H9 (cell line): ENCODE results near the gene C19orf73. TPM values are rescaled to one million over a fixed set of nuclear protein-coding genes. Genes with fewer than 3 reads are reported as not detected.

Experiments used
- DNase-seq: peaks from one replicate; pipeline ENCODE4 v3.0.0-alpha.2; 2017
- H2AFZ ChIP-seq: one replicate; pipeline ENCODE4 v1.6.1; 2013; ENCODE audit warnings: mild to moderate bottlenecking, low read length, control low read depth, moderate library complexity
- H2AK5ac ChIP-seq: 2 replicates; pipeline ENCODE4 v1.6.1; 2013; ENCODE audit warnings: low read length, control low read depth, mixed read lengths; ENCODE audit not compliant: insufficient read length
- H2BK120ac ChIP-seq: one replicate; pipeline ENCODE4 v1.6.1; 2013; ENCODE audit warnings: low read depth, mild to moderate bottlenecking, low read length, control low read depth, inconsistent platforms; ENCODE audit not compliant: poor library complexity, severe bottlenecking
- H2BK12ac ChIP-seq: 2 replicates; pipeline ENCODE4 v1.6.1; 2013; ENCODE audit warnings: low read length, control low read depth, mixed read lengths, low read depth; ENCODE audit not compliant: insufficient read length
- H2BK15ac ChIP-seq: 2 replicates; pipeline ENCODE4 v1.6.1; 2013; ENCODE audit warnings: low read depth, low read length, control low read depth
- H2BK20ac ChIP-seq: one replicate; pipeline ENCODE4 v1.6.1; 2013; ENCODE audit warnings: low read depth, mild to moderate bottlenecking, low read length, control low read depth, inconsistent platforms; ENCODE audit not compliant: poor library complexity, severe bottlenecking
- H2BK5ac ChIP-seq: 2 replicates; pipeline ENCODE4 v1.6.1; 2013; ENCODE audit warnings: low read length, control low read depth, mixed read lengths; ENCODE audit not compliant: insufficient read length
- H3K14ac ChIP-seq: 2 replicates; pipeline ENCODE4 v1.6.1; 2013; ENCODE audit warnings: low read length, control low read depth; ENCODE audit not compliant: insufficient read depth
- H3K18ac ChIP-seq: 2 replicates; pipeline ENCODE4 v1.6.1; 2013; ENCODE audit warnings: low read depth, mild to moderate bottlenecking, mixed read lengths, low read length, control low read depth; ENCODE audit not compliant: insufficient read length
- H3K23ac ChIP-seq: 2 replicates; pipeline ENCODE4 v1.6.1; 2013; ENCODE audit warnings: low read length, control low read depth, mixed read lengths, low read depth; ENCODE audit not compliant: insufficient read length
- H3K23me2 ChIP-seq: 2 replicates; pipeline ENCODE4 v1.6.1; 2013; ENCODE audit warnings: low read depth, mild to moderate bottlenecking, mixed read lengths, low read length, control low read depth; ENCODE audit not compliant: insufficient read length, poor library complexity, severe bottlenecking
- H3K27ac ChIP-seq: 2 replicates; pipeline ENCODE4 v1.5.1; 2013; ENCODE audit warnings: low read length, control low read depth, mixed read lengths, low read depth; ENCODE audit not compliant: insufficient read length
- H3K27me3 ChIP-seq: 2 replicates; pipeline ENCODE4 v1.6.1; 2013; ENCODE audit warnings: low read length, control low read depth, inconsistent platforms; ENCODE audit not compliant: insufficient read depth
- H3K4ac ChIP-seq: 2 replicates; pipeline ENCODE4 v1.6.1; 2013; ENCODE audit warnings: low read depth, mild to moderate bottlenecking, control low read depth, inconsistent platforms, low read length, moderate library complexity
- H3K4me1 ChIP-seq: 2 replicates; pipeline ENCODE4 v1.6.1; 2013; ENCODE audit warnings: low read length, control low read depth, inconsistent platforms; ENCODE audit not compliant: insufficient read depth
- H3K4me2 ChIP-seq: 2 replicates; pipeline ENCODE4 v1.6.1; 2013; ENCODE audit warnings: low read length, control low read depth, mixed read lengths; ENCODE audit not compliant: insufficient read length, insufficient read depth
- H3K56ac ChIP-seq: 2 replicates; pipeline ENCODE4 v1.6.1; 2013; ENCODE audit warnings: low read depth, mild to moderate bottlenecking, mixed read lengths, low read length, control low read depth; ENCODE audit not compliant: insufficient read length
- H3K79me1 ChIP-seq: 2 replicates; pipeline ENCODE4 v1.6.1; 2013; ENCODE audit warnings: low read depth, mild to moderate bottlenecking, moderate library complexity, low read length, control low read depth, inconsistent platforms; ENCODE audit not compliant: insufficient read depth, poor library complexity, severe bottlenecking
- H3K79me2 ChIP-seq: 2 replicates; pipeline ENCODE4 v1.6.1; 2013; ENCODE audit warnings: low read length, control low read depth, inconsistent platforms; ENCODE audit not compliant: insufficient read depth
- H3K9ac ChIP-seq: 2 replicates; pipeline ENCODE4 v1.6.1; 2013; ENCODE audit warnings: low read length, control low read depth, mixed read lengths; ENCODE audit not compliant: insufficient read length; ENCODE audit errors: extremely low read depth
- H3K9me3 ChIP-seq: one replicate; pipeline ENCODE4 v1.6.1; 2013; ENCODE audit warnings: low read depth, low read length, inconsistent platforms; ENCODE audit not compliant: control insufficient read depth
- H3T11ph ChIP-seq: one replicate; pipeline ENCODE4 v1.6.1; 2013; ENCODE audit warnings: mild to moderate bottlenecking, low read length, control low read depth, inconsistent platforms
- H4K20me1 ChIP-seq: one replicate; pipeline ENCODE4 v1.6.1; 2013; ENCODE audit not compliant: control insufficient read depth, insufficient read length, insufficient read depth
- H4K5ac ChIP-seq: 2 replicates; pipeline ENCODE4 v1.6.1; 2013; ENCODE audit warnings: low read depth, mild to moderate bottlenecking, mixed read lengths, low read length, control low read depth; ENCODE audit not compliant: insufficient read length
- H4K8ac ChIP-seq: replicated peaks from 2 replicates; pipeline ENCODE4 v1.6.1; 2013; ENCODE audit warnings: low read length, control low read depth, mixed read lengths, low read depth; ENCODE audit not compliant: insufficient read length
- H4K91ac ChIP-seq: 2 replicates; pipeline ENCODE4 v1.6.1; 2013; ENCODE audit warnings: low read depth, mild to moderate bottlenecking, moderate library complexity, mixed read lengths, low read length, control low read depth; ENCODE audit not compliant: insufficient read length
- H3K27ac Mint-ChIP-seq, 3 experiments: 2 replicates in 2 of 3; 3 replicates in 1 of 3; pipeline ENCODE4 v1.8.0; 2020 to 2021; ENCODE audit warnings: mixed read lengths in 3 of 3, mild to moderate bottlenecking in 1 of 3, moderate library complexity in 1 of 3
- H3K27me3 Mint-ChIP-seq: 2 replicates; pipeline ENCODE4 v1.8.0; 2021; ENCODE audit warnings: low read depth, mild to moderate bottlenecking, moderate library complexity, mixed read lengths
- H3K36me3 Mint-ChIP-seq, 3 experiments: 2 replicates in 2 of 3; 3 replicates in 1 of 3; pipeline ENCODE4 v1.8.0; 2020 to 2021; ENCODE audit warnings: low read depth in 3 of 3, mixed read lengths in 3 of 3; ENCODE audit not compliant: insufficient read depth in 1 of 3
- H3K4me1 Mint-ChIP-seq, 2 experiments: 2 replicates each; pipeline ENCODE4 v1.8.0; 2020; ENCODE audit warnings: mixed read lengths in 2 of 2
- H3K4me3 Mint-ChIP-seq, 2 experiments: 2 replicates in 1 of 2; 3 replicates in 1 of 2; pipeline ENCODE4 v1.8.0; 2020 to 2021; ENCODE audit warnings: mild to moderate bottlenecking in 2 of 2, mixed read lengths in 2 of 2, moderate library complexity in 1 of 2
- H3K9me3 Mint-ChIP-seq, 2 experiments: 2 replicates in 1 of 2; 3 replicates in 1 of 2; pipeline ENCODE4 v1.8.0; 2020; ENCODE audit warnings: mild to moderate bottlenecking in 2 of 2, mixed read lengths in 2 of 2, moderate library complexity in 1 of 2
- WGBS: extraction: QIAGEN DNeasy Blood & Tissue Kit; methylation state at CpG from one replicate; pipeline ENCODE4 v1.1.7; 2013; ENCODE audit warnings: missing lambda C conversion rate, low lambda C conversion rate, mixed read lengths; ENCODE audit not compliant: insufficient read length; ENCODE audit errors: extremely low coverage; 5-methylcytosine and 5-hydroxymethylcytosine counted together
- total RNA-seq: library from RNA; stranded (reverse); gene quantifications from 2 replicates; pipeline ENCODE4 v1.2.1, GENCODE V29; 2021
- TF ChIP-seq, protein P1 (sequence below): fragments of 200-600 bp; sonication (generic); conservative IDR thresholded peaks from 3 replicates; pipeline ENCODE4 v1.8.0; 2021; ENCODE audit warnings: antibody characterized with exemption, mild to moderate bottlenecking

C19orf73 gene
- total RNA-seq, 1 experiment from 2014 or later = 1.1 TPM

DNA sequence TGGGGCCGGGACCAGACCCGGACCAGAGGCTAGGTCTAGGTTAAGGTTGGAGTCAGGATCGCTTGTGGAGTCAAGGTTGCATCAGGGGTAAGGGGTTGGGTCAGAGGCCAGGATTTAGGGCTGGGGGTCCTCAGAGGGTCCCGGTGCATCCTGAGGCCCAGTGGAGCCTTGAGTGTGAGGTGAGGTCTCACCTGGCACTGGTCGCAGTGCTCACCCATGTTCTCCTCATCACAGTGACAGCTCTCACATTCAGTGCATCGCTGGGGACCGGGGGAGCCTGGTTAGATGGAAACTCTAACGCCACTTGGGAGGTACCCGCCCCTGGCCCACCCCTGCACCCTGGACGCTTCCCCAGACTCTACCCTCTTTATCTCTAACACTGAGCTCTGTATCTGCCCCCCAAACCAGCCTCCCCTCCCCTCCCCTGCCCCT lies 33.2 kb upstream of the C19orf73 start:
- no peaks in the 10 kb centered on the region for H3K79me2 ChIP-seq
- peak overlapping the region; percentile 54 for H3K4me2 ChIP-seq
- H3K4me3 Mint-ChIP-seq = peak overlapping the region in 1 of 2 experiments; percentile 96; a peak in 4 of 5 replicates
- H4K91ac ChIP-seq = no peak overlapping the region
- H2BK12ac ChIP-seq = no peak overlapping the region
- H3T11ph ChIP-seq = no peak overlapping the region
- H3K14ac ChIP-seq = no peak overlapping the region
- peaks cover 17% of the 10 kb centered on the region for H3K23me2 ChIP-seq
- H2AFZ ChIP-seq = no peak overlapping the region
- no peak overlapping the region for H2AK5ac ChIP-seq
- H2BK120ac ChIP-seq = no peak overlapping the region
- no peaks in the 10 kb centered on the region; the same call in 1 of the 2 replicates for H3K27me3 ChIP-seq
- peaks cover 7% of the 10 kb centered on the region; the same call in 1 of the 2 replicates for H3K4me1 ChIP-seq
- H3K9me3 Mint-ChIP-seq = peaks cover 0 to 6% of the 10 kb centered on the region in 2 experiments; a peak in 2 of 5 replicates
- H4K5ac ChIP-seq = no peak overlapping the region
- no peak overlapping the region for H3K27ac Mint-ChIP-seq
- H3K18ac ChIP-seq = no peak overlapping the region
- no peak for DNase-seq
- no CpG with 5 or more reads among the region's 10 CpGs for WGBS
- TF ChIP-seq, protein P1, sequence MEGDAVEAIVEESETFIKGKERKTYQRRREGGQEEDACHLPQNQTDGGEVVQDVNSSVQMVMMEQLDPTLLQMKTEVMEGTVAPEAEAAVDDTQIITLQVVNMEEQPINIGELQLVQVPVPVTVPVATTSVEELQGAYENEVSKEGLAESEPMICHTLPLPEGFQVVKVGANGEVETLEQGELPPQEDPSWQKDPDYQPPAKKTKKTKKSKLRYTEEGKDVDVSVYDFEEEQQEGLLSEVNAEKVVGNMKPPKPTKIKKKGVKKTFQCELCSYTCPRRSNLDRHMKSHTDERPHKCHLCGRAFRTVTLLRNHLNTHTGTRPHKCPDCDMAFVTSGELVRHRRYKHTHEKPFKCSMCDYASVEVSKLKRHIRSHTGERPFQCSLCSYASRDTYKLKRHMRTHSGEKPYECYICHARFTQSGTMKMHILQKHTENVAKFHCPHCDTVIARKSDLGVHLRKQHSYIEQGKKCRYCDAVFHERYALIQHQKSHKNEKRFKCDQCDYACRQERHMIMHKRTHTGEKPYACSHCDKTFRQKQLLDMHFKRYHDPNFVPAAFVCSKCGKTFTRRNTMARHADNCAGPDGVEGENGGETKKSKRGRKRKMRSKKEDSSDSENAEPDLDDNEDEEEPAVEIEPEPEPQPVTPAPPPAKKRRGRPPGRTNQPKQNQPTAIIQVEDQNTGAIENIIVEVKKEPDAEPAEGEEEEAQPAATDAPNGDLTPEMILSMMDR = no peak
- no peak overlapping the region for H3K4ac ChIP-seq
- peaks cover 43% of the 10 kb centered on the region for H3K27me3 Mint-ChIP-seq
- H2BK15ac ChIP-seq = no peak overlapping the region; the same call in 1 of the 2 replicates
- no peaks in the 10 kb centered on the region for H4K20me1 ChIP-seq
- no peak overlapping the region for H2BK5ac ChIP-seq
- H2BK20ac ChIP-seq = no peak overlapping the region
- no peaks in the 10 kb centered on the region for H3K9me3 ChIP-seq
- peaks cover 0 to 10% (median 0%) of the 10 kb centered on the region in 3 experiments; a peak in 3 of 7 replicates for H3K36me3 Mint-ChIP-seq
- peaks cover 16 to 52% of the 10 kb centered on the region in 2 experiments for H3K4me1 Mint-ChIP-seq
- no peaks in the 10 kb centered on the region for H3K79me1 ChIP-seq
- no peak overlapping the region for H4K8ac ChIP-seq
- H3K27ac ChIP-seq = no peak overlapping the region
- H3K9ac ChIP-seq = no peak overlapping the region
- no peak overlapping the region for H3K23ac ChIP-seq
- H3K56ac ChIP-seq = no peak overlapping the region
